ENCODE measurements around the gene AXL.

DNA sequence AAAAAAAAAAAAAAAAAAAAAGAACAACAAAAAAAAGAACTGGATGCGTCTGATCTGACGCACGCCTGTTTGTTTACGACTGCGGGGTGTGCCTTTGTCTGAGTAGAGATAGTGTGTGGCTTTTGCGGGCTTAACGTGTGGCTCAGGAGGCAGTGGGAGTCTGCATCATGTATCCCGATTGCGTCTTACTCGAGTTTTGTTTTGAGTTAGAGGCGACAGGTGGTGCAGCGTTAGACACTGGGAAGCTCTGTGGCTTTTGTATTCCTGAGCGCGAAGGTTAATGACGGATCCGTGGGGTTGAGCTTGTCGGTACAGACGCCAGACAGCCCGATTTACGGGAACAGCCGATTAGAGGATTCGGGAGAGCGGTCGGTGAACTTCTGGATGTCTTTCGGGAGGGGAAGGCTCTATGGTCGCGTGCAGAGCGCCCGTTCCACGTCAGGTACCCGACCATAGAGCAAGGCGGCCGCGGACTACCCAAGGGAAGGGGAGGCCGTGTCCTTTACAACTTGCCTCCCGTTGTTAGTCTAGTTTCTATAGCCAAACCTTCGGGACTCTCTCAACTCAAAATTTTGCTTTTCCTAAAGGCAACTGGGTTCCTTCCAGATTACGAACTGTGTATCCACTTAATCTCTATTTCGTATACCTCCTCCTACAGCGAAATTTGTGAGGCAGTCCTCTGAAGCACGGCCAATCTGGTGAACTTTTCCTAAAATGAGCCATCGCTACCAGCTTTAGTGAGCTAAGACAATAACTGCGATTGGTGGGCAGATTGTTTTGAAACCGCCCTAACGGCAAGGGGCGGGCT, 44.2 kb downstream of the AXL start:
- TF ChIP-seq CTCF (IDR thresholded peaks at IDR 0.05) (peak in 1 of 4 experiments; percentile 7), POLR2A (IDR thresholded peaks at IDR 0.05) (peak; percentile 85 to 100)

Data from uterus (tissue), 2 donors.